Ectodermal cell (in vitro differentiated cells): Measurements from ENCODE around the gene OR2AG2. TPM values are rescaled to one million over a fixed set of nuclear protein-coding genes. Genes with fewer than 3 reads are reported as not detected.
"Not testable (repeated sequence)": the region's sequence is repeated elsewhere in the genome, so short reads cannot be mapped to it uniquely, and the experiment has no call there.

Source experiments
- H3K27ac ChIP-seq: 2 replicates; pipeline ENCODE4 v1.7.0; 2013; ENCODE audit warnings: mild to moderate bottlenecking, low read depth, low read length; ENCODE audit not compliant: insufficient read depth, poor library complexity, severe bottlenecking
- H3K27me3 ChIP-seq: 2 replicates; pipeline ENCODE4 v1.7.0; 2013; ENCODE audit warnings: mild to moderate bottlenecking, low read length; ENCODE audit not compliant: insufficient read depth, control insufficient read depth, poor library complexity, severe bottlenecking
- H3K36me3 ChIP-seq: one replicate; pipeline ENCODE4 v1.7.0; 2013; ENCODE audit warnings: low read length; ENCODE audit not compliant: control insufficient read depth, insufficient read depth
- H3K4me1 ChIP-seq: one replicate; pipeline ENCODE4 v1.7.0; 2013; ENCODE audit warnings: low read length; ENCODE audit not compliant: control insufficient read depth, insufficient read depth
- H3K4me3 ChIP-seq: 2 replicates; pipeline ENCODE4 v1.7.0; 2013; ENCODE audit warnings: low read depth, low read length, control low read depth; ENCODE audit not compliant: insufficient read depth
- H3K9me3 ChIP-seq: 2 replicates; pipeline ENCODE4 v1.7.0; 2013; ENCODE audit warnings: mild to moderate bottlenecking, low read length, moderate library complexity; ENCODE audit not compliant: control insufficient read depth
- WGBS, 2 experiments: methylation state at CpG; one replicate each; pipeline ENCODE4 v1.1.7; 2013; ENCODE audit warnings: missing lambda C conversion rate in 2 of 2; 5-methylcytosine and 5-hydroxymethylcytosine counted together
- polyA plus RNA-seq, 4 experiments: library from polyadenylated mRNA; stranded (reverse); fragments of 50-300 nt; gene quantifications; one replicate each; pipeline ENCODE4 v1.2.3, GENCODE V29; 2013

The OR2AG2 gene, protein sequence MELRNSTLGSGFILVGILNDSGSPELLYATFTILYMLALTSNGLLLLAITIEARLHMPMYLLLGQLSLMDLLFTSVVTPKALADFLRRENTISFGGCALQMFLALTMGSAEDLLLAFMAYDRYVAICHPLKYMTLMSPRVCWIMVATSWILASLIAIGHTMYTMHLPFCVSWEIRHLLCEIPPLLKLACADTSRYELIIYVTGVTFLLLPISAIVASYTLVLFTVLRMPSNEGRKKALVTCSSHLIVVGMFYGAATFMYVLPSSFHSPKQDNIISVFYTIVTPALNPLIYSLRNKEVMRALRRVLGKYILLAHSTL
- polyA plus RNA-seq (2013, experiment 1 of 4), result 0.11 TPM
- polyA plus RNA-seq (2013, experiment 2 of 4), result 0.16 TPM
- 0.11 TPM for polyA plus RNA-seq (2013, experiment 3 of 4)
- polyA plus RNA-seq (2013, experiment 4 of 4), result 0.08 TPM

DNA sequence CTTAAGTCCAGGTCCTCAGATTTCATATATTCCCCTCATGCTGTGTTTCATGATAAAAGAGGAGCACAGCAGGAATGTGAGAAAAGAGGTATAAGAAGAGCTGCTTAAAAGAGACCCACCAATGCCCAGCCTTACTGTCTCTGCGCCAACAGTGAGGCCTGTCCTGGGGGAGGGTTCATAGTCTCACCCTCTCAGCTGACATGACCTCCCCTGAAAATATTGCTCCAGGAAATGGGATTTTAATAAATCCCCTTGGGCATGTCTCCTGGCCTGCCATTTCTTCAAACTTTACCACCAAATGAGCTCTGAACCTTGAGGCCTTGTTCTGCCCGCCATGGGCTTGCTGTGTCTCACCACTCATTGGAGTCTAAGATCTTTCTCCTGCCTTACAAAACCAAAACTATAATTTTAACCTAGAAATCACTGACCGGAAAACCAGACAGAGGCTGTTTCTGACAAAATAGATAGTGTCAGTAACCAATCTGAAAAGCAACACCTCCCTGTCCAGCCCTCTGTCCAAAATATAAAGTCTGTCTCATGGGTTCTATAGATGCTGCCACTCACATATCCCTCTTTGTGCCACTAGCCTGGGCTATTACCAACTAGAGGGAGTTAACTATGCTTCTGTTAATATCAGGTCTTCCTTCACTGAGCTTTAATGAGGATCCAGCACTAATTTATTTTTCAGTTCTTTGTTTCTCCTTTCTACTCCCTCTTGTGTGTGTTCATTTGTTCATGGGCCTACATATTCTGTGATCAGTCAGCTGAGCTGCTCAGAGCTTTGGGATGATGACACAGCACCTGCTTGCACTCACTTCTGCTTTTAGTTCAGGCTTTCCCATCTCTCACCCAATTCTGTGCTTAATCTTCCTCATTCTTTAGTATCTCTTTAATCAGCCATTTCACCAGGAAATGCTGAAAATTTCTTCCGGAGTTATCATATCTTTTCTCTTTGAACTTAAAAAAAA lies at the start of gene OR2AG2:
TSS of gene OR2AG2 (minus strand) at position 51 of the 968 bp plus-strand sequence. CDS start 3,019 bp downstream, outside the sequence.
- no peaks in the 10 kb centered on the region for H3K36me3 ChIP-seq
- H3K9me3 ChIP-seq, result no peaks in the 10 kb centered on the region
- no peak within 1 kb of the TSS for H3K27ac ChIP-seq
- WGBS, 2 experiments, result 94 to 98% methylated on average over 4 of the region's 4 CpGs
- no peaks in the 10 kb centered on the region for H3K27me3 ChIP-seq
- no peaks in the 10 kb centered on the region for H3K4me1 ChIP-seq
- no peak within 1 kb of the TSS for H3K4me3 ChIP-seq

DNA sequence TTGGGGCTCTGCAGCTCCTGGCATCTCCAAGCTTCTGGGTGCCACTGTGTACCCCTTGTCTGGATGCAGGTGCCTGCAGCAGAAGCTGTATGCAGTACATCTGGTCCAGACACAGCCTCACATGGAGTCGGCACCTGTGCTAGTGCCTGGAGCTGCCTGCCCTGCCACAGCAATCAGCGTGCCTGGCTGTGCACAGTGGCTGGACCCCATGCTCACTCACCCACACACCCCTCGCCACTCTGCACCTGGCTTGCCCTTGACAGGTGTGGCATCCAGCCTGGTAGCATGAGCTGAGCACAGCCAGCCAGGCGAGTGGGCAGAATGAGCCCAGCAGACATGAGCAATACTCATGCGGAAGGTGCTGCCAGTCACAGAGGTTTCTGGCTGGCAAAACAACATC lies 47.2 kb upstream of the OR2AG2 start:
- WGBS, 2 experiments, result 96 to 97% methylated on average over 5 of the region's 5 CpGs
- Histone ChIP-seq H3K4me3 (no peak overlapping the region), H3K9me3 (no peaks in the 10 kb centered on the region), H3K4me1 (no peaks in the 10 kb centered on the region), H3K36me3 (no peaks in the 10 kb centered on the region), H3K27ac (no peak overlapping the region), H3K27me3 (no peaks in the 10 kb centered on the region)

DNA sequence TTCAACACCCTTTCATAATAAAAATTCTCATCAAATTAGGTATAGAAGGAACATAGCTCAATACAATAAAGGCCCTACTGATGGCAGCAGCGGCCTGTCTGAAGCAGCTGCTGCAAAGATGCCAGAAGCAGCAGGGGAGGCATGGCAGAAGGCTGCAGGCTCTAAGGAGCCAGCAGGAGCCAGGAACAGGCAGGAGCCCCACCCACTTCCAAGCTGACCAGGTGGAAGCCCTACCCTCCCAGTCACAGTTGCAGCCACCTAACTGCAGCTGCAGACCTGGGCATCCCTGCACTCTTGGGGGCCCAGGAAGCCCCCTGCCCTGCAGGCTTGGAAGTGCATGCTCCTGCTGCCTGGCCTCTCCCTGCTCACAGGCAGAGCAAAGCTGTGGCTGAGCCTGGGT lies 45.9 kb upstream of the OR2AG2 start:
- 23 to 44% methylated on average over 1 of the region's 1 CpG for WGBS, 2 experiments
- H3K27me3 ChIP-seq, result no peaks in the 10 kb centered on the region
- no peak overlapping the region for H3K27ac ChIP-seq
- no peaks in the 10 kb centered on the region for H3K4me1 ChIP-seq
- no peak overlapping the region for H3K4me3 ChIP-seq
- no peaks in the 10 kb centered on the region for H3K9me3 ChIP-seq
- no peaks in the 10 kb centered on the region for H3K36me3 ChIP-seq

DNA sequence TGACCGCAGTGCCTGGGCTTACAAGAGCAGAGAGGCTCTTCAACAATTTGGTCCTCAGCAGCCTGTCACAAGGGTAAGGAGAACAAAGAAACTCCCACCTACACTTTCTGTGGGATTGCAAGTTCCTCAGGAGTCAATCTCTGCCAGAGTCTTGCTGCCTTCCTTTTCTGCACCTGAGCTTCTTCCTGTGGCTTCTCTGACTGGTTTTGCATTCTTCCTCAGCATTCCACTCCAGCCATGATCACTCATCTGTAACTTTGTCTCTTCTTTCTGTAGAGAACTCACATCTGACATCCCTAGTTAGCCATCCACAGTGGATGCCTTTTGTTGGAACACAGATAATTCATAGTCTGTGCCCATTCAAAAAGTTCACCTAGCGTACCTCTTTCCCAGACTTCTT lies 41.9 kb upstream of the OR2AG2 start:
- H3K27ac ChIP-seq, result no peak overlapping the region
- no peaks in the 10 kb centered on the region for H3K27me3 ChIP-seq
- no peaks in the 10 kb centered on the region for H3K9me3 ChIP-seq
- H3K4me3 ChIP-seq, result no peak overlapping the region
- whole genome bisulfite sequencing, 2 experiments, result 68 to 78% methylated on average over 2 of the region's 2 CpGs
- H3K4me1 ChIP-seq, result no peaks in the 10 kb centered on the region
- H3K36me3 ChIP-seq, result no peaks in the 10 kb centered on the region

DNA sequence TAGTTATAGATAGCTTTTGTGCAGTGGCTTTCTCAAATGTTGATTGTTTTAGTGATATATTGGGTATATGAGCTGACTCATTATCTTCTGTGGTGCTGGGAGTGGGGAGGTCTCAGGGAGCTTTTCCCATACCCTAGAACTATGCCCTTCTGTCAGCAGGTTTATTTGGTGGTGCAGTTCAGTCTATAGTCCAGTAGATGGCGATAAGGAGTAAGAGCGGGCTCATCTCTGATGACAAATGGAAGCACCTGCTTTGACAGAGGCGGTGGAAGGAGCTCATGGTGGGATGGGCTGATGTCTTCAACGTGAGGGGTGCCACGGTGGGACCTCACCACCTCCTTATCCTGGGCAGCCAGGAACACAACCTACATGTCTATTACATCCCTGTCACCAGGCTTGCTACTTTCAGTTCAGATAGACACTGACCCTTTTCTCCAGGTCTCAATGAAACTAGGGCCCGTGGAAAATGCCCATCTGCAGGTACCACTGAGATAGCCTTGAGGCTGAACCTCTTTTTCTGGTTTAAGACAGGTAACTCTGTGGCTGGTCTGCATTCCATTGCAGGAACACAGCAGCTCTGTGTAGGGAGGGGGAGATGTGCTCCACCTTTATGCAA lies 40.7 kb upstream of the OR2AG2 start:
- Histone ChIP-seq H3K9me3 (no peaks in the 10 kb centered on the region), H3K4me3 (no peak overlapping the region), H3K4me1 (no peaks in the 10 kb centered on the region), H3K27me3 (no peaks in the 10 kb centered on the region), H3K27ac (no peak overlapping the region), H3K36me3 (no peaks in the 10 kb centered on the region)
- 23 to 30% methylated on average over 6 of the region's 6 CpGs for WGBS, 2 experiments

DNA sequence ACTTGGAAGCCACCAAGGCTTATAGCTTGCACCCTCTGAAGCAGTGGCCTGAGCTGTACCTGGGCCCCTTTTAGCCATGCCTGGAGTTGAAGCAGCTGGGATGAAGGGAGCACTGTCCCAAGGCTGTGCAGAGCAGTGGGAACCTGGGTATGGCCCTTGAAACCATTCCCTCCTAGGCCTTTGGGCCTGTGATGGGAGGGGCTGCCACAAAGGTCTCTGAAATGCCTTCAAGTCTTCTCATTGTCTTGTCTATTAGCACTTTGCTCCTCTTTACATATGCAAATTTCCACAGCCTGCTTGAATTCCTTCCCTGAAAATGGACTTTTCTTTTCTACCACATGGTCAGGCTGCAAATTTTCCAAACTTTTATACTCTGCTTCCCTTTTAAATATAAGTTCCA lies 29.3 kb upstream of the OR2AG2 start:
- H3K4me1 ChIP-seq, H3K9me3 ChIP-seq, H3K27ac ChIP-seq, H3K36me3 ChIP-seq, H3K27me3 ChIP-seq, H3K4me3 ChIP-seq: not testable (repeated sequence)

DNA sequence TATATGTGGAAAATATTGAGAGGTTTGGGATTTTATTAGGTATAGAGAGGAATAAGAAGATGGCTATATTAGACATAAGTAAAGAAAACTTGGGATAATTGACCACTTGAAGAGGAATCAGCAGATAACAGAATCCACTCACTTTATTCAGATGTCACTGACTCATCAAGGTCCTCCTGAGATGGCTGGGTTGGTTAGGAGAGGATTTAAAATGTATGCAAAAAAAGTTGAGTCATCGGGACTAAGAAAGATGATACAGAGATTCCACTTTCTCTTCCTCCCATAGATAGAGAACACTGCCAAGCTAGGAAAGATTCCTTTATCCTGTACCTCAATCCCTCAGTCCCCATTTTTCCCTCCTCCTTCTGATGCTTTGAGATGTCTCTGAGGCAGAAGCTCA lies 27.6 kb upstream of the OR2AG2 start, which contains the start of gene OR6A2:
TSS of gene OR6A2 (minus strand) at position 288 of the 400 bp plus-strand sequence. CDS start 3,981 bp downstream, outside the sequence.
- Histone ChIP-seq H3K4me3 (no peak within 1 kb of the TSS), H3K4me1 (no peaks in the 10 kb centered on the region), H3K36me3 (no peaks in the 10 kb centered on the region), H3K27ac (no peak within 1 kb of the TSS), H3K9me3 (no peaks in the 10 kb centered on the region), H3K27me3 (no peaks in the 10 kb centered on the region)
- 80 to 92% methylated on average over 1 of the region's 1 CpG for WGBS, 2 experiments

DNA sequence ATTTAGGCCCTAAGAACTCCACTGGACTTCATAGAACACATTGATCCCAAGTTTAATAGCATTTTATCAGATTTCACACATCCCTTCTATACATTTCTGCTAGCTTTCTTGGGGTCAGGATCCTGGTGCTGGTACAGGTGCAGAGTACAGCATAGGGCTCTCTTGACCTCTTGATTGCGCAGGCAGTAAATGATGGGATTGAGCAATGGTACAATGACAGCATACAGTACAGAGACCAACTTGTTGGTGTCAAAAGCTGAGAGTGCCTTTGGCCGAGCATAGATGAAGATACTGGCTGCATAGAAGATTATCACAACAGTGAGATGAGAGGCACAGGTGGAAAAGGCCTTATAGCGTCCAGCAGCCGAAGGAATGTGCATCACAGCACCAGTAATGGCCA lies 22.9 kb upstream of the OR2AG2 start:
- no peak overlapping the region for H3K27ac ChIP-seq
- H3K36me3 ChIP-seq, result no peaks in the 10 kb centered on the region
- H3K4me1 ChIP-seq, result no peaks in the 10 kb centered on the region
- no peaks in the 10 kb centered on the region for H3K9me3 ChIP-seq
- H3K27me3 ChIP-seq, result no peaks in the 10 kb centered on the region
- WGBS, 2 experiments, result 93 to 95% methylated on average over 4 of the region's 4 CpGs
- H3K4me3 ChIP-seq, result no peak overlapping the region

DNA sequence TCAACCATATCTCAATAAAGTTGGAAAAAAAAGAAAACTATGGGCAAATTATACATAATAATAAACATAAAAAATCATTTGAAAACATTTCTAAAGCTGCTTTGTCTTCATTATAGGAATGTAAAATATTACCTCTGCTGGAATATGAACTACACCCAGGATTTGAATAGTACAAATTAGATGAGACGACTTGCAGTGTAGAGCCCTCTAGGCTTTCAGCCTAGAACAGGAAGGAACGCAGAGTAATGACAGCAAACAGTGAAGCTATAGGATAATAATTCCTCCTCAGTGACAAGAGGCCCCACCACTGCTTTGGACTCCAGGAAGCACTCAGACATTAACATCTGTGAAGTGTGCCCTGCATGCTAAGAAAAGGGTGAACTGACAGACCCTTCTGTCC lies 18.8 kb upstream of the OR2AG2 start:
- Histone ChIP-seq H3K27me3 (no peaks in the 10 kb centered on the region), H3K4me3 (no peak overlapping the region), H3K9me3 (no peaks in the 10 kb centered on the region), H3K36me3 (no peaks in the 10 kb centered on the region), H3K4me1 (no peaks in the 10 kb centered on the region), H3K27ac (no peak overlapping the region)
- WGBS, 2 experiments, result 94 to 100% methylated on average over 2 of the region's 2 CpGs

DNA sequence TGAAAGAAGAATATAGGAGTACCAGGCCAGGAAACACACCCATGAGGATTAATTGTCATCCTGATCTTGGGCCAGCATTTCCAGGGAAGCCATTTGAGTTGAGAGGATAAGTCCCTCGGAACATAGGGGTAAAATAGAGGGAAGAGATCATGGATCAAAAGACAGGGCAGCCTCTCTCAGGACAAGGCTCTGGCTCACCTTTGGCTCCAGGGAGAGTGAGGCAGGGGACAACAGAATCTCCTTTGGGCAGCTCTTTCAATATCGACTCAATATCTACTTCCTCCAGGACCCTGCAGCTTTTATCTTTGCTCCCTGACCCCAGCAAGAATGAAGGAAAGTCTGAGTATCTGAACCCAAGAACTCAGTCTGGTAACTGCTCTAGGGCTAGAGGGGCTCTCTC lies 10.9 kb upstream of the OR2AG2 start, which contains the start of gene OR2AG1:
TSS of gene OR2AG1 (plus strand) at position 301 of the 400 bp plus-strand sequence. CDS start 2,018 bp downstream, outside the sequence.
- no peak within 1 kb of the TSS for H3K27ac ChIP-seq

More for the DNA sequence above, 10.9 kb upstream of the OR2AG2 start, which contains the start of gene OR2AG1:
- Histone ChIP-seq H3K36me3 (no peaks in the 10 kb centered on the region), H3K4me3 (no peak within 1 kb of the TSS), H3K27me3 (no peaks in the 10 kb centered on the region), H3K4me1 (no peaks in the 10 kb centered on the region), H3K9me3 (no peaks in the 10 kb centered on the region)
- 67 to 72% methylated on average over 2 of the region's 2 CpGs for WGBS, 2 experiments
